ENCODE data around the gene TCERG1. TPM values are rescaled to one million over a fixed set of nuclear protein-coding genes. Genes with fewer than 3 reads are reported as not detected.

Gene TCERG1
- total RNA-seq, 1 donor from 2014 or later = 101 TPM

- Mint-ChIP-seq H3K27ac (no peak overlapping the region), H3K9me3 (no peaks in the 10 kb centered on the region), H3K27me3 (peaks cover 7% of the 10 kb centered on the region), H3K4me3 (no peak overlapping the region), H3K4me1 (ENCODE audit: unreplicated experiment) (peaks cover 5% of the 10 kb centered on the region), H3K36me3 (no peaks in the 10 kb centered on the region)
- no peak for TF ChIP-seq CTCF (conservative IDR thresholded peaks at IDR 0.05)
- no peak for DNase-seq (ENCODE audit: extremely low spot score, unreplicated experiment)
Observed at GRCh38 chr5:146540414-146540813, 93.3 kb downstream of the TCERG1 start.

- peaks cover 15% of the 10 kb centered on the region for H3K27me3 Mint-ChIP-seq
- H3K36me3 Mint-ChIP-seq = no peaks in the 10 kb centered on the region
- H3K4me3 Mint-ChIP-seq = no peak overlapping the region
- H3K9me3 Mint-ChIP-seq = no peaks in the 10 kb centered on the region
- DNase-seq (ENCODE audit: extremely low spot score, unreplicated experiment) = peak; percentile 81
- H3K27ac Mint-ChIP-seq = no peak overlapping the region
- peak; percentile 92 for TF ChIP-seq CTCF (conservative IDR thresholded peaks at IDR 0.05)
- peaks cover 5% of the 10 kb centered on the region for H3K4me1 Mint-ChIP-seq (ENCODE audit: unreplicated experiment)
Observed at GRCh38 chr5:146541958-146542849, 95.1 kb downstream of the TCERG1 start.

- H3K4me1 Mint-ChIP-seq (ENCODE audit: unreplicated experiment) = peaks cover 5% of the 10 kb centered on the region
- no peak for TF ChIP-seq CTCF (conservative IDR thresholded peaks at IDR 0.05)
- no peak for DNase-seq (ENCODE audit: extremely low spot score, unreplicated experiment)
- no peak overlapping the region for H3K4me3 Mint-ChIP-seq
- no peak overlapping the region for H3K27ac Mint-ChIP-seq
- H3K27me3 Mint-ChIP-seq = peaks cover 27% of the 10 kb centered on the region
- H3K36me3 Mint-ChIP-seq = no peaks in the 10 kb centered on the region
- peaks cover 4% of the 10 kb centered on the region for H3K9me3 Mint-ChIP-seq
Observed at GRCh38 chr5:146544232-146544631, 97.1 kb downstream of the TCERG1 start.

- TF ChIP-seq CTCF (conservative IDR thresholded peaks at IDR 0.05) = no peak
- Mint-ChIP-seq H3K27me3 (peaks cover 40% of the 10 kb centered on the region), H3K9me3 (peaks cover 4% of the 10 kb centered on the region), H3K36me3 (no peaks in the 10 kb centered on the region), H3K4me3 (no peak overlapping the region), H3K27ac (no peak overlapping the region), H3K4me1 (ENCODE audit: unreplicated experiment) (no peaks in the 10 kb centered on the region)
- no peak for DNase-seq (ENCODE audit: extremely low spot score, unreplicated experiment)
Observed at GRCh38 chr5:146548781-146549449, 101.8 kb downstream of the TCERG1 start.

- no peak for DNase-seq (ENCODE audit: extremely low spot score, unreplicated experiment)
- peaks cover 44% of the 10 kb centered on the region for H3K27me3 Mint-ChIP-seq
- H3K36me3 Mint-ChIP-seq = no peaks in the 10 kb centered on the region
- TF ChIP-seq CTCF (conservative IDR thresholded peaks at IDR 0.05) = no peak
- H3K4me3 Mint-ChIP-seq = no peak overlapping the region
- H3K9me3 Mint-ChIP-seq = peaks cover 4% of the 10 kb centered on the region
- H3K4me1 Mint-ChIP-seq (ENCODE audit: unreplicated experiment) = no peaks in the 10 kb centered on the region
- no peak overlapping the region for H3K27ac Mint-ChIP-seq
Observed at GRCh38 chr5:146549615-146550014, 102.5 kb downstream of the TCERG1 start.

Data from type B pancreatic cell (in vitro differentiated cells).